Panc1 (cell line): Measurements from ENCODE around the gene SGF29.

Experiments used
- POLR2AphosphoS5 ChIP-seq: IDR thresholded peaks from 2 replicates; pipeline ENCODE4 v1.6.1; 2012; ENCODE audit warnings: mild to moderate bottlenecking, low read depth, low read length, moderate library complexity
- SIN3A ChIP-seq: IDR thresholded peaks from 2 replicates; pipeline ENCODE4 v1.6.1; 2012; ENCODE audit warnings: low read depth, mild to moderate bottlenecking, low read length, moderate library complexity, borderline replicate concordance; ENCODE audit not compliant: insufficient read depth
- TCF7L2 ChIP-seq: IDR thresholded peaks from 2 replicates; pipeline ENCODE4 v1.6.1; 2011; ENCODE audit warnings: mild to moderate bottlenecking, low read depth, low read length, inconsistent platforms
- TF ChIP-seq, protein P1 (sequence below): fragments of 450-650 bp; IDR thresholded peaks from 2 replicates; pipeline ENCODE4 v1.5.1; 2017; ENCODE audit warnings: mild to moderate bottlenecking
- TF ChIP-seq, protein P2 (sequence below), 2 experiments: IDR thresholded peaks; 2 replicates each; pipeline ENCODE4 v1.6.1; 2011 to 2012; ENCODE audit warnings: low read depth in 2 of 2, control low read depth in 1 of 2, low read length in 1 of 2, mild to moderate bottlenecking in 1 of 2, moderate library complexity in 1 of 2; ENCODE audit not compliant: insufficient read depth in 1 of 2

DNA sequence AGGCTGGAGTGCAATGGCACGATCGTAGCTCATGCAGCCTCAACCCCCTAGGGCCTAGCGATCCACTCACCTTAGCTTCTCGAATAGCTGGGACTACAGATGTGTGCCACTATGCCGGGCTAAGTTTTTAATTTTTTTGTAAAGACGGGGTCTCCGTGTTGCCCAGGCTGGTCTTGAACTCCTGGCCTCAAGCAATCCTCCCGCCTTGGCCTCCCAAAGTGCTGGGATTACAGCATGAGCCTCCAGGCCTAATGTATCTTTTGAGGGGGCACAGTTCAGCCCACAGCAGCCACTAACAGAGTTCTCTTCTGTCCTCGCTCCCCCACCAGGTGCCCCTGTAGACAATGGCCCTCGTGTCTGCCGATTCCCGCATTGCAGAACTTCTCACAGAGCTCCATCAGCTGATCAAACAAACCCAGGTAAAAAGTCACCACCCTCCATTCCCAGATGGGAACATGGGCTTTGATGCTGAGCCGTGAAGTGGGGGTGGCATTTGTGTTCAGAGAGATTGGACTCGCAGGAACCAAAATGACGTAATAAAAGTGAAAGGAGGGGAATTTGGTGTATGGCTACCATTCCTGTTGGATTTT, 27.1 kb downstream of the SGF29 start:
- TF ChIP-seq, protein P1, sequence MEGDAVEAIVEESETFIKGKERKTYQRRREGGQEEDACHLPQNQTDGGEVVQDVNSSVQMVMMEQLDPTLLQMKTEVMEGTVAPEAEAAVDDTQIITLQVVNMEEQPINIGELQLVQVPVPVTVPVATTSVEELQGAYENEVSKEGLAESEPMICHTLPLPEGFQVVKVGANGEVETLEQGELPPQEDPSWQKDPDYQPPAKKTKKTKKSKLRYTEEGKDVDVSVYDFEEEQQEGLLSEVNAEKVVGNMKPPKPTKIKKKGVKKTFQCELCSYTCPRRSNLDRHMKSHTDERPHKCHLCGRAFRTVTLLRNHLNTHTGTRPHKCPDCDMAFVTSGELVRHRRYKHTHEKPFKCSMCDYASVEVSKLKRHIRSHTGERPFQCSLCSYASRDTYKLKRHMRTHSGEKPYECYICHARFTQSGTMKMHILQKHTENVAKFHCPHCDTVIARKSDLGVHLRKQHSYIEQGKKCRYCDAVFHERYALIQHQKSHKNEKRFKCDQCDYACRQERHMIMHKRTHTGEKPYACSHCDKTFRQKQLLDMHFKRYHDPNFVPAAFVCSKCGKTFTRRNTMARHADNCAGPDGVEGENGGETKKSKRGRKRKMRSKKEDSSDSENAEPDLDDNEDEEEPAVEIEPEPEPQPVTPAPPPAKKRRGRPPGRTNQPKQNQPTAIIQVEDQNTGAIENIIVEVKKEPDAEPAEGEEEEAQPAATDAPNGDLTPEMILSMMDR, result no peak
- TF ChIP-seq, protein P2, sequence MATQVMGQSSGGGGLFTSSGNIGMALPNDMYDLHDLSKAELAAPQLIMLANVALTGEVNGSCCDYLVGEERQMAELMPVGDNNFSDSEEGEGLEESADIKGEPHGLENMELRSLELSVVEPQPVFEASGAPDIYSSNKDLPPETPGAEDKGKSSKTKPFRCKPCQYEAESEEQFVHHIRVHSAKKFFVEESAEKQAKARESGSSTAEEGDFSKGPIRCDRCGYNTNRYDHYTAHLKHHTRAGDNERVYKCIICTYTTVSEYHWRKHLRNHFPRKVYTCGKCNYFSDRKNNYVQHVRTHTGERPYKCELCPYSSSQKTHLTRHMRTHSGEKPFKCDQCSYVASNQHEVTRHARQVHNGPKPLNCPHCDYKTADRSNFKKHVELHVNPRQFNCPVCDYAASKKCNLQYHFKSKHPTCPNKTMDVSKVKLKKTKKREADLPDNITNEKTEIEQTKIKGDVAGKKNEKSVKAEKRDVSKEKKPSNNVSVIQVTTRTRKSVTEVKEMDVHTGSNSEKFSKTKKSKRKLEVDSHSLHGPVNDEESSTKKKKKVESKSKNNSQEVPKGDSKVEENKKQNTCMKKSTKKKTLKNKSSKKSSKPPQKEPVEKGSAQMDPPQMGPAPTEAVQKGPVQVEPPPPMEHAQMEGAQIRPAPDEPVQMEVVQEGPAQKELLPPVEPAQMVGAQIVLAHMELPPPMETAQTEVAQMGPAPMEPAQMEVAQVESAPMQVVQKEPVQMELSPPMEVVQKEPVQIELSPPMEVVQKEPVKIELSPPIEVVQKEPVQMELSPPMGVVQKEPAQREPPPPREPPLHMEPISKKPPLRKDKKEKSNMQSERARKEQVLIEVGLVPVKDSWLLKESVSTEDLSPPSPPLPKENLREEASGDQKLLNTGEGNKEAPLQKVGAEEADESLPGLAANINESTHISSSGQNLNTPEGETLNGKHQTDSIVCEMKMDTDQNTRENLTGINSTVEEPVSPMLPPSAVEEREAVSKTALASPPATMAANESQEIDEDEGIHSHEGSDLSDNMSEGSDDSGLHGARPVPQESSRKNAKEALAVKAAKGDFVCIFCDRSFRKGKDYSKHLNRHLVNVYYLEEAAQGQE (IDR thresholded peaks at IDR 0.05; ENCODE audit: insufficient read depth in 1 of 2, low read depth in 2 of 2, low read length in 1 of 2), result no peak
- TF ChIP-seq TCF7L2 (no peak), SIN3A (no peak), POLR2AphosphoS5 (no peak)
